Measurements from ENCODE around the gene MACROD2.

MACROD2 gene

DNA sequence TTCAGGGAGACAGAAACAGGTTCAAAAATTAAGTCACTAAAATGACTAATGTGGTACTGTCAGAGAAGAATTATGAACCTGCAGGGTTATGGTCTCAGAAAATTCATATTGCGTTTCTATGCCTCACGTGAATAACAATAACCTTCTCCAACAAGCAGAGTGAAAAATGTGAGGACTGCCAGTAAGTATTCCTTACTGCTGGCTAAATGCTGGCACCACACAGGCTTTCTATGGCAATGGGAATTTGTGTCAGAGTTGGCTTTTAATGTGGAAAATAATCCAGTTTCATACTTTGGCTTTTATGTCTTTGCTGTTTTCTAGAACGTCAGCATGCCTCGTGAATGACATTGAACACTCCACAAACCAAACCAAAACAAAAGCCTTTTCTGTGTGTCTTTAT is 1922.0 kb downstream of the MACROD2 start:
- Histone ChIP-seq H3K4me1 (ENCODE audit: insufficient read depth, insufficient read length) (no peaks in the 10 kb centered on the region), H3K9ac (ENCODE audit: insufficient read length, low read depth) (no peak overlapping the region), H3K36me3 (ENCODE audit: insufficient read depth, insufficient read length, low read length) (no peaks in the 10 kb centered on the region), H3K27me3 (ENCODE audit: insufficient read depth, insufficient read length) (no peaks in the 10 kb centered on the region), H3K4me3 (ENCODE audit: insufficient read length, low read depth) (no peak overlapping the region), H3K9me3 (ENCODE audit: insufficient read depth, low read length) (no peaks in the 10 kb centered on the region)
- no peak for DNase-seq (ENCODE audit: low read depth, low spot score)
- TF ChIP-seq YY1 (IDR thresholded peaks at IDR 0.05; ENCODE audit: insufficient read depth, insufficient read length) (no peak), SUZ12 (IDR thresholded peaks at IDR 0.05; ENCODE audit: extremely low read depth, insufficient read depth, insufficient read length) (no peak), ZNF274 (IDR thresholded peaks at IDR 0.05; ENCODE audit: low read depth, low read length) (no peak)

GRCh38 chr20:15918631-15919030 is 1923.3 kb downstream of the MACROD2 start:
- no peaks in the 10 kb centered on the region for H3K27me3 ChIP-seq (ENCODE audit: insufficient read depth, insufficient read length)
- no peak overlapping the region for H3K4me3 ChIP-seq (ENCODE audit: insufficient read length, low read depth)
- no peaks in the 10 kb centered on the region for H3K4me1 ChIP-seq (ENCODE audit: insufficient read depth, insufficient read length)
- no peak for DNase-seq (ENCODE audit: low read depth, low spot score)
- no peak for TF ChIP-seq YY1 (IDR thresholded peaks at IDR 0.05; ENCODE audit: insufficient read depth, insufficient read length)
- no peak for TF ChIP-seq ZNF274 (IDR thresholded peaks at IDR 0.05; ENCODE audit: low read depth, low read length)
- TF ChIP-seq SUZ12 (IDR thresholded peaks at IDR 0.05; ENCODE audit: extremely low read depth, insufficient read depth, insufficient read length): no peak
- no peak overlapping the region for H3K9ac ChIP-seq (ENCODE audit: insufficient read length, low read depth)
- H3K9me3 ChIP-seq (ENCODE audit: insufficient read depth, low read length): no peaks in the 10 kb centered on the region
- no peaks in the 10 kb centered on the region for H3K36me3 ChIP-seq (ENCODE audit: insufficient read depth, insufficient read length, low read length)

GRCh38 chr20:15919118-15919517 is 1923.8 kb downstream of the MACROD2 start:
- H3K9me3 ChIP-seq (ENCODE audit: insufficient read depth, low read length): no peaks in the 10 kb centered on the region
- no peaks in the 10 kb centered on the region for H3K27me3 ChIP-seq (ENCODE audit: insufficient read depth, insufficient read length)
- TF ChIP-seq SUZ12 (IDR thresholded peaks at IDR 0.05; ENCODE audit: extremely low read depth, insufficient read depth, insufficient read length): no peak
- TF ChIP-seq YY1 (IDR thresholded peaks at IDR 0.05; ENCODE audit: insufficient read depth, insufficient read length): no peak
- no peak for TF ChIP-seq ZNF274 (IDR thresholded peaks at IDR 0.05; ENCODE audit: low read depth, low read length)
- H3K36me3 ChIP-seq (ENCODE audit: insufficient read depth, insufficient read length, low read length): no peaks in the 10 kb centered on the region
- H3K4me3 ChIP-seq (ENCODE audit: insufficient read length, low read depth): no peak overlapping the region
- no peaks in the 10 kb centered on the region for H3K4me1 ChIP-seq (ENCODE audit: insufficient read depth, insufficient read length)
- DNase-seq (ENCODE audit: low read depth, low spot score): no peak
- H3K9ac ChIP-seq (ENCODE audit: insufficient read length, low read depth): no peak overlapping the region

GRCh38 chr20:15921930-15922329 is 1926.6 kb downstream of the MACROD2 start:
- Histone ChIP-seq H3K27me3 (ENCODE audit: insufficient read depth, insufficient read length) (no peaks in the 10 kb centered on the region), H3K36me3 (ENCODE audit: insufficient read depth, insufficient read length, low read length) (no peaks in the 10 kb centered on the region), H3K4me3 (ENCODE audit: insufficient read length, low read depth) (no peak overlapping the region), H3K9me3 (ENCODE audit: insufficient read depth, low read length) (no peaks in the 10 kb centered on the region), H3K4me1 (ENCODE audit: insufficient read depth, insufficient read length) (no peaks in the 10 kb centered on the region), H3K9ac (ENCODE audit: insufficient read length, low read depth) (no peak overlapping the region)
- TF ChIP-seq ZNF274 (IDR thresholded peaks at IDR 0.05; ENCODE audit: low read depth, low read length) (no peak), YY1 (IDR thresholded peaks at IDR 0.05; ENCODE audit: insufficient read depth, insufficient read length) (no peak), SUZ12 (IDR thresholded peaks at IDR 0.05; ENCODE audit: extremely low read depth, insufficient read depth, insufficient read length) (no peak)
- DNase-seq (ENCODE audit: low read depth, low spot score): no peak

- TF ChIP-seq ZNF274 (IDR thresholded peaks at IDR 0.05; ENCODE audit: low read depth, low read length): no peak
- no peak for TF ChIP-seq YY1 (IDR thresholded peaks at IDR 0.05; ENCODE audit: insufficient read depth, insufficient read length)
- no peak for TF ChIP-seq SUZ12 (IDR thresholded peaks at IDR 0.05; ENCODE audit: extremely low read depth, insufficient read depth, insufficient read length)
- no peak overlapping the region for H3K9ac ChIP-seq (ENCODE audit: insufficient read length, low read depth)
- no peak for DNase-seq (ENCODE audit: low read depth, low spot score)
- H3K9me3 ChIP-seq (ENCODE audit: insufficient read depth, low read length): no peaks in the 10 kb centered on the region
- no peak overlapping the region for H3K4me3 ChIP-seq (ENCODE audit: insufficient read length, low read depth)
- no peaks in the 10 kb centered on the region for H3K4me1 ChIP-seq (ENCODE audit: insufficient read depth, insufficient read length)
- no peaks in the 10 kb centered on the region for H3K36me3 ChIP-seq (ENCODE audit: insufficient read depth, insufficient read length, low read length)
- H3K27me3 ChIP-seq (ENCODE audit: insufficient read depth, insufficient read length): no peaks in the 10 kb centered on the region
Measured at GRCh38 chr20:15922556-15922955, 1927.2 kb downstream of the MACROD2 start.

DNA sequence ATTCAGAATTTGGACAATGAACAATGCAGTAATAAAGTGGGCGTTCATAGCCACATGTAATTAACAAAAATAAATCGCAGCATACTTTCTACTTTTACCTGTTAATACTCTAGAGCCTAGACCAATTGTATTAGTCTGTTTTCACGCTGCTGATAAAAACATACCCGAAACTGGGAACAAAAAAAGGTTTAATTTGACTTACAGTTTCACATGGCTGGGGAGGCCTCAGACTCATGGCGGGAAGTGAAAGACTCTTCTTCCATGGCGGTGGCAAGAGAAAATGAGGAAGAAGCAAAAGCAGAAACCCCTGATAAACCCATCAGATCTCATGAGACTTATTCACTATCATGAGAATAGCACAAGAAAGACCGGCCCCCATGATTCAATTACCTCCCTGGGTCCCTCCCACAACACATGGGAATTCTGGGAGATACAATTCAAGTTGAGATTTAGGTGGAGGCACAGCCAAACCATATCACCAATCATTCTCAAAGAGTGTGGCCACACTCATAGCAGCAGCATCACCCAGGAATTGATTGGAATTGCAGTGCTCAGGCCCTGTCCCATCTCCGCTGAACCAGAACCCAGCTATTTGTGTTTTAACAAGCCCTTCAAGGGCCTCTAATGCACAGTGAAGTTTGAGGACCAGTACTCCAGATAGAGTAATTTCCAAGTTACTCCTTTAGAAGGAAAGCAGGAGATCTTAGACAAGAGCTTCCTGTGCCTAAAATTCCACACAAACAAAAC is 1927.9 kb downstream of the MACROD2 start:
- TF ChIP-seq ZNF274 (IDR thresholded peaks at IDR 0.05; ENCODE audit: low read depth, low read length) (no peak), SUZ12 (IDR thresholded peaks at IDR 0.05; ENCODE audit: extremely low read depth, insufficient read depth, insufficient read length) (no peak), YY1 (IDR thresholded peaks at IDR 0.05; ENCODE audit: insufficient read depth, insufficient read length) (no peak)
- DNase-seq (ENCODE audit: low read depth, low spot score): no peak
- H3K36me3 ChIP-seq (ENCODE audit: insufficient read depth, insufficient read length, low read length): no peaks in the 10 kb centered on the region
- H3K9me3 ChIP-seq (ENCODE audit: insufficient read depth, low read length): no peaks in the 10 kb centered on the region
- no peaks in the 10 kb centered on the region for H3K4me1 ChIP-seq (ENCODE audit: insufficient read depth, insufficient read length)
- no peaks in the 10 kb centered on the region for H3K27me3 ChIP-seq (ENCODE audit: insufficient read depth, insufficient read length)
- no peak overlapping the region for H3K4me3 ChIP-seq (ENCODE audit: insufficient read length, low read depth)
- no peak overlapping the region for H3K9ac ChIP-seq (ENCODE audit: insufficient read length, low read depth)

DNA sequence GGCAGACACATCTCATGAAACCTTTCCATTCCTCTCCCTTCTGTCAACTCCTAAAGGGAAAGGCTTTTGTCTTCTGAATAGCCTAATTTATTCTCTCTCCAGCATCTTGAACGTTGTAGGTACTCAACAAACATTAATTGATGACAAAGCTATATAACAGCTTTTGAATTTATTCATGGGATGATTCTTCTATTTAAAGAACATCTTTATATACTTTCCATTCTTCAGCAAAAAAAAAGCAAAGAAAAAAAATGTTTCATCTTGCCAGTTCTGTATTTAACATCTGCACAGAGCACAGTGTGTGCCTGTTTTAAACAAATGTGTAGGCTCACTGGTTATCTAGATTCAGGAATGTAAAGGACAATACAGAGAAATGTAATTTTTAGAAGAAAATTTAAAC is 1929.2 kb downstream of the MACROD2 start:
- DNase-seq (ENCODE audit: low read depth, low spot score): no peak

More for the DNA sequence above, 1929.2 kb downstream of the MACROD2 start:
- H3K4me3 ChIP-seq (ENCODE audit: insufficient read length, low read depth): no peak overlapping the region
- H3K27me3 ChIP-seq (ENCODE audit: insufficient read depth, insufficient read length): no peaks in the 10 kb centered on the region
- no peaks in the 10 kb centered on the region for H3K4me1 ChIP-seq (ENCODE audit: insufficient read depth, insufficient read length)
- peaks cover 4% of the 10 kb centered on the region; the same call in 1 of the 2 replicates for H3K9me3 ChIP-seq (ENCODE audit: insufficient read depth, low read length)
- no peak overlapping the region for H3K9ac ChIP-seq (ENCODE audit: insufficient read length, low read depth)
- H3K36me3 ChIP-seq (ENCODE audit: insufficient read depth, insufficient read length, low read length): no peaks in the 10 kb centered on the region
- TF ChIP-seq SUZ12 (IDR thresholded peaks at IDR 0.05; ENCODE audit: extremely low read depth, insufficient read depth, insufficient read length): no peak
